ENCODE results near the gene IGFBP7. TPM values are rescaled to one million over a fixed set of nuclear protein-coding genes. Genes with fewer than 3 reads are reported as not detected.

The IGFBP7 gene
- total and polyA plus RNA-seq, 2 experiments from 2014 or later, result 68.9 to 87.2 TPM

DNA sequence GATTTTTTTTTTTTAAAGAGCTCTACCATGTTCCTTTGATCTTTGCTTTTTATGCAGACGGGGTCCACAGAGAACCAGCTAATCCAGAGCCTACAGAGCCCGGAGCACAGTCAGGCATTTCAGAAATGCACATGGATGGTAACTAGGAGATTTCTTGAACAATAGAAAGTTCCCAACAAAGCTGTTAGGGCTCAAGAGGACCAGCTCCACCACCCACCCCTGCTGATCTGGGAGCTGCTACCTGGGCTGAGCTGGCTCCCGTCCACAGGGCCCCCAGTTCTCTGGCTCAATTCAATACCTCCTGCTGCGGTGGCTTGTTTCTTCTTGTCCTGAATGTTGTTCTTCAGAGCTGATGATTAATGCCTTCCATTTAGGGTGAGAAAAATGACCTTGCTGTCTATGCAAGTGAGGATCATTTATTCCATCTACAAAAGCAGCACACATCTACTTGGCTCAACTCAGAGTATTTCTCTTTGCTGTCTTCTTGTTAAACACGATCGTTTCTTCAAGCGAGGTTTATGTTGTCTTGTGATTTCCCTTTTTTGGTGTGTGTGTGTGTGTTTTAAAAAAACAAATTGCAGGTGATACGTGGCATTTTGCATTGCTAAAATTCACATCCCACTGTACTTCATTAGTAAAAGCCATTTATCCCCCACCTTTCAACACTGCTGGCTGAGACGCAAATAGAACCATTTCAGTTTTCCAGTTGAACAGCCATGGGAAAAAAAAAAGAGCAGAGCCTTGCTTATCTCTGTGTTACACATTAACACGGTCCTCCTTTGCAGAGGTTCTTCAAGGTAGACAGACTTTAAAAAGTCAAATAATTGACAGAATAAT is 31.3 kb downstream of the IGFBP7 start:
- peak in 1 of 2 donors; percentile 85 for DNase-seq (ENCODE audit: low read depth in 1 of 2, low spot score in 1 of 2)
- H3K9me3 ChIP-seq (ENCODE audit: low read depth), result no peaks in the 10 kb centered on the region
- peaks cover 33% of the 10 kb centered on the region for H3K4me1 ChIP-seq (ENCODE audit: low read depth)
- no peak overlapping the region for H3K4me3 ChIP-seq
- TF ChIP-seq, protein P1, sequence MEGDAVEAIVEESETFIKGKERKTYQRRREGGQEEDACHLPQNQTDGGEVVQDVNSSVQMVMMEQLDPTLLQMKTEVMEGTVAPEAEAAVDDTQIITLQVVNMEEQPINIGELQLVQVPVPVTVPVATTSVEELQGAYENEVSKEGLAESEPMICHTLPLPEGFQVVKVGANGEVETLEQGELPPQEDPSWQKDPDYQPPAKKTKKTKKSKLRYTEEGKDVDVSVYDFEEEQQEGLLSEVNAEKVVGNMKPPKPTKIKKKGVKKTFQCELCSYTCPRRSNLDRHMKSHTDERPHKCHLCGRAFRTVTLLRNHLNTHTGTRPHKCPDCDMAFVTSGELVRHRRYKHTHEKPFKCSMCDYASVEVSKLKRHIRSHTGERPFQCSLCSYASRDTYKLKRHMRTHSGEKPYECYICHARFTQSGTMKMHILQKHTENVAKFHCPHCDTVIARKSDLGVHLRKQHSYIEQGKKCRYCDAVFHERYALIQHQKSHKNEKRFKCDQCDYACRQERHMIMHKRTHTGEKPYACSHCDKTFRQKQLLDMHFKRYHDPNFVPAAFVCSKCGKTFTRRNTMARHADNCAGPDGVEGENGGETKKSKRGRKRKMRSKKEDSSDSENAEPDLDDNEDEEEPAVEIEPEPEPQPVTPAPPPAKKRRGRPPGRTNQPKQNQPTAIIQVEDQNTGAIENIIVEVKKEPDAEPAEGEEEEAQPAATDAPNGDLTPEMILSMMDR (IDR thresholded peaks at IDR 0.05; ENCODE audit: low read depth, low read length), result no peak
- H3K36me3 ChIP-seq, result no peaks in the 10 kb centered on the region
- peak overlapping the region; percentile 95 for H3K27ac ChIP-seq
- H3K27me3 ChIP-seq, result no peaks in the 10 kb centered on the region

DNA sequence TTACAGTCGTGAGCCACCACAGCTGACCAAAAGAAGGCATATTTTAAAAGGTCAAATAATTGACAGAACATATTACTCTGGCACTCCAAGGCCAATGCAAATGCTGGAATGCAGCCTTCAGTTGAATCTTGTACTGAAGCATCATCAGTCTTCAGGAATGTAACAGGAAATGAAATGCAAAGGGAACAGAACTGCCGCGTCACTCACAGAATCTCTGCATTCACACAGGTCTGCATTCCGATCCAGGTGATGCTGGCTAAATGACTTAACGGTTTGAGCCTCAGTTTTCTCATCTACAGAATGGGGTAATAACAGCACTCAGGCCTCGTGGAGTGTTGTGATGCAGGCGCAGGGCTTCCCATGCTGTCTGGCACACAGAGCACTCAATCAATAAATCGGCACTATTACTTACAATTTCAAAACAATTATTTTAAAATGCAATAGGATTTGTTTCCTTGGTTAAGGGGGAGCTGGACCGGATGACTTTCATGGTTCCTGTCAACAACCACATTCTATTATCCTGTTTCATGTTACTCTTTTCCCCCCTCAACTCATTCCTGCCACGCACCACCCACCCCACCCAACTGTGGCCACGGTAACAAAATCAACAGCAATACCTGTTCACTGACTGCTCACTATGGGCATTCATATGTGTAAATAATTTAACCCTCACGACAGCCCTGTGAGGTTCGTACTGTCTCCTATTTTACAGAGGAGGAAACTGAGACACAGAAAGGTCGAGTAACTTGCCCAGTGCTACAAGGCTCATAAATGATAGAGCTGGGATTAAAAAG is 32.4 kb downstream of the IGFBP7 start:
- Histone ChIP-seq H3K27me3 (no peaks in the 10 kb centered on the region), H3K36me3 (no peaks in the 10 kb centered on the region), H3K4me1 (ENCODE audit: low read depth) (peaks cover 33% of the 10 kb centered on the region), H3K9me3 (ENCODE audit: low read depth) (no peaks in the 10 kb centered on the region), H3K27ac (peak overlapping the region; percentile 95), H3K4me3 (no peak overlapping the region)
- TF ChIP-seq, protein P1 (IDR thresholded peaks at IDR 0.05; ENCODE audit: low read depth, low read length), result no peak
- peak in 1 of 2 donors; percentile 83 for DNase-seq (ENCODE audit: low read depth in 1 of 2, low spot score in 1 of 2)

DNA sequence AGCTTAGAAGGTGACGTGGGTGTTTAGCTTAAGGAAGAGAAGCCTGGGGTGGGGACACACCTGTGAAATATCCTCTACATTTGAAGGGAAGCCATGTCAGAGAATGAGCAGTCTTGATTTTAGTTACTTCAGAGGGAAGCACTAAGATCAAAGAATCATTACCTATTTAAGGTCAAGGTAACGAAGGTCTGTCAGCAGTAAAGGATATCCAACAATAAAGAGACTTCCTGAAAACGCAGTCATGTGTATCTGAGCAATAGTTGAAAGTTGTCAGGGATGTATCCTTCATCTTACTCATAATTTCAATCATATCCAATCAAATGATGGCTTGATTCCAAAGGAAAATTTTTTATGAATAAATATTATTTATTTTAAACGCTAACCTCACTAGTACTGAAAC is 33.5 kb downstream of the IGFBP7 start:
- DNase-seq (ENCODE audit: low read depth in 1 of 2, low spot score in 1 of 2), result no peak
- TF ChIP-seq, protein P1 (IDR thresholded peaks at IDR 0.05; ENCODE audit: low read depth, low read length), result no peak
- no peaks in the 10 kb centered on the region for H3K9me3 ChIP-seq (ENCODE audit: low read depth)
- H3K4me3 ChIP-seq, result no peak overlapping the region
- H3K4me1 ChIP-seq (ENCODE audit: low read depth), result peaks cover 32% of the 10 kb centered on the region
- H3K36me3 ChIP-seq, result no peaks in the 10 kb centered on the region
- no peaks in the 10 kb centered on the region for H3K27me3 ChIP-seq
- no peak overlapping the region for H3K27ac ChIP-seq

DNA sequence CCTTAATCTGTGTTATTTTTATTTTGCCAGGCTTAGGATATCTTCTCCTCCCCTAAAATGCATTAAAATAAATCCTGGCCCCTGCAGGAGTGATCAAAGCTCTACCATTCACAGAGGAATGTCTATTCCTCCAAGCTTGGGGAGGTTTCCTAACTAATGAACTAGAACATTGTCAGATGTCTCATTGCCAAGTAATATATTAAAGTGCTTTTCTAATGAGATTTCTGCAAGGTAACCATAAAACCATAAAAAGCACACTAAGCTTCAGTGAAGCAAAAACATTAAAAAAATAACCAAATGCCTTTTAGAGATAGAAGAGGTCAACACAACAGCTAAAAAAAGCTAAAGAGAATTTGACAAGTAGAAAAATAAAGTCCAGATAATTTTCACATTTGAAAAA is 34.8 kb downstream of the IGFBP7 start:
- Histone ChIP-seq H3K4me3 (no peak overlapping the region), H3K9me3 (ENCODE audit: low read depth) (no peaks in the 10 kb centered on the region), H3K4me1 (ENCODE audit: low read depth) (peaks cover 25% of the 10 kb centered on the region), H3K36me3 (no peaks in the 10 kb centered on the region), H3K27ac (no peak overlapping the region), H3K27me3 (no peaks in the 10 kb centered on the region)
- DNase-seq (ENCODE audit: low read depth in 1 of 2, low spot score in 1 of 2), result no peak
- TF ChIP-seq, protein P1 (IDR thresholded peaks at IDR 0.05; ENCODE audit: low read depth, low read length), result no peak

DNA sequence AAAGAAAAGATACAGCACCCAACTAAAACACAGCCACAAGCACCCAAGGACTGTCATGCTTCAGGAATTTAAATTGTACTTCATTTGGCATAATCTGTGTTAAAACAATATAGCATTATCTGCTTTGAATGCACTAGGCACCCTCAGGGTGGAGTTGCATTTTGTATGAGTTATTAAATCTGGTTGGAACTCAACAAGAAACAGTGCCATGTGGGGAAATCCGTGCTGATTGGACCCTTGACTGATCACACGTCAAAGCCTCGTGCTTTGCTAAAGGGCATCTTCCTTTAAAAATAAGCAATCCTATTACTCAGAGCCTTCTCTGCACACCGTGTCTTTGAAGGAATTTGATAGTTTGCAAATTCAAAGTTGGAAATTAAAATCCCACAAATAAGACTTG is 35.4 kb downstream of the IGFBP7 start:
- H3K4me3 ChIP-seq, result no peak overlapping the region
- peak in 1 of 2 donors; percentile 73 for DNase-seq (ENCODE audit: low read depth in 1 of 2, low spot score in 1 of 2)
- H3K27me3 ChIP-seq, result no peaks in the 10 kb centered on the region
- peaks cover 24% of the 10 kb centered on the region for H3K4me1 ChIP-seq (ENCODE audit: low read depth)
- TF ChIP-seq, protein P1 (IDR thresholded peaks at IDR 0.05; ENCODE audit: low read depth, low read length), result no peak
- H3K36me3 ChIP-seq, result no peaks in the 10 kb centered on the region
- H3K27ac ChIP-seq, result no peak overlapping the region
- no peaks in the 10 kb centered on the region for H3K9me3 ChIP-seq (ENCODE audit: low read depth)
